Esophagus squamous epithelium (tissue), 5 donors: ENCODE results near the gene OVOL1. TPM values are rescaled to one million over a fixed set of nuclear protein-coding genes. Genes with fewer than 3 reads are reported as not detected.

ENCODE experiments used
- DNase-seq: peaks from one replicate; lab custom pipeline; 2025; lab: John Stamatoyannopoulos, UW
- H3K27ac ChIP-seq, 4 donors: fragments of 200-600 bp; sonication (generic); one replicate each; pipeline ENCODE4 v1.5.1; 2016 to 2019; ENCODE audit warnings: mild to moderate bottlenecking in 1 of 4
- H3K27me3 ChIP-seq, 4 donors: fragments of 200-600 bp; sonication (generic); 1 replicate in 3 of 4; 2 replicates in 1 of 4; pipeline versions ENCODE4 v1.5.1 to v1.6.0; 2017 to 2021; ENCODE audit warnings: antibody characterized with exemption in 1 of 4
- H3K36me3 ChIP-seq, 3 donors: fragments of 200-600 bp; sonication (generic); one replicate each; pipeline ENCODE4 v1.5.1; 2016 to 2019
- H3K4me1 ChIP-seq, 3 donors: fragments of 200-600 bp; sonication (generic); one replicate each; pipeline ENCODE4 v1.5.1; 2017 to 2019
- H3K4me3 ChIP-seq, 4 donors: fragments of 200-600 bp; sonication (generic); 1 replicate in 3 of 4; 2 replicates in 1 of 4; pipeline ENCODE4 v1.5.1; 2016 to 2019; ENCODE audit warnings: mild to moderate bottlenecking in 2 of 4, moderate library complexity in 1 of 4
- H3K9me3 ChIP-seq, 3 donors: fragments of 200-600 bp; sonication (generic); one replicate each; pipeline ENCODE4 v1.5.1; 2016 to 2019
- POLR2A ChIP-seq, 4 donors: fragments of 450-650 bp; IDR thresholded peaks; one replicate each; pipeline ENCODE4 v1.6.1; 2017; ENCODE audit warnings: antibody characterized with exemption in 4 of 4, mild to moderate bottlenecking in 4 of 4, moderate library complexity in 3 of 4
- WGBS, 2 donors: methylation state at CpG; one replicate each; pipeline ENCODE4 v1.1.5; 2018; 5-methylcytosine and 5-hydroxymethylcytosine counted together
- intact Hi-C: fragments of 100-400 bp; cut with DNase I; formaldehyde crosslinking; loops from one replicate; pipeline ENCODE4 v1.15.0; 2022
- total RNA-seq, 4 donors: library from RNA; depleted of rRNA; stranded (reverse); fragments of >200 nt; gene quantifications; one replicate each; pipeline ENCODE4 v1.1.0, GENCODE V29; 2016
- TF ChIP-seq, protein P1 (sequence below), 6 experiments: fragments of 450-650 bp in 4 of 6; fragments of 200-600 bp in 2 of 6; sonication (generic) in 2 of 6; IDR thresholded peaks; one replicate each; pipeline ENCODE4 v1.5.1; 2016 to 2019; ENCODE audit warnings: antibody characterized with exemption in 6 of 6, mild to moderate bottlenecking in 4 of 6, moderate library complexity in 4 of 6
- donor health status: DM: yes; HTN: yes; CAD: no.

OVOL1 gene
- total RNA-seq, 4 donors from 2014 or later: 26.5 to 90.9 (median 55.3) TPM

- peaks cover 0 to 6% (median under 1%) of the 10 kb centered on the region in 3 donors for H3K36me3 ChIP-seq
- no peaks in the 10 kb centered on the region for H3K9me3 ChIP-seq
- peaks cover 0 to 95% (median 0%) of the 10 kb centered on the region in 4 donors for H3K27me3 ChIP-seq
- 81 to 82% methylated on average over 5 to 11 of the region's 18 CpGs for WGBS, 2 donors
- peaks cover 0 to 15% (median 0%) of the 10 kb centered on the region in 3 donors for H3K4me1 ChIP-seq
- TF ChIP-seq, protein P1, sequence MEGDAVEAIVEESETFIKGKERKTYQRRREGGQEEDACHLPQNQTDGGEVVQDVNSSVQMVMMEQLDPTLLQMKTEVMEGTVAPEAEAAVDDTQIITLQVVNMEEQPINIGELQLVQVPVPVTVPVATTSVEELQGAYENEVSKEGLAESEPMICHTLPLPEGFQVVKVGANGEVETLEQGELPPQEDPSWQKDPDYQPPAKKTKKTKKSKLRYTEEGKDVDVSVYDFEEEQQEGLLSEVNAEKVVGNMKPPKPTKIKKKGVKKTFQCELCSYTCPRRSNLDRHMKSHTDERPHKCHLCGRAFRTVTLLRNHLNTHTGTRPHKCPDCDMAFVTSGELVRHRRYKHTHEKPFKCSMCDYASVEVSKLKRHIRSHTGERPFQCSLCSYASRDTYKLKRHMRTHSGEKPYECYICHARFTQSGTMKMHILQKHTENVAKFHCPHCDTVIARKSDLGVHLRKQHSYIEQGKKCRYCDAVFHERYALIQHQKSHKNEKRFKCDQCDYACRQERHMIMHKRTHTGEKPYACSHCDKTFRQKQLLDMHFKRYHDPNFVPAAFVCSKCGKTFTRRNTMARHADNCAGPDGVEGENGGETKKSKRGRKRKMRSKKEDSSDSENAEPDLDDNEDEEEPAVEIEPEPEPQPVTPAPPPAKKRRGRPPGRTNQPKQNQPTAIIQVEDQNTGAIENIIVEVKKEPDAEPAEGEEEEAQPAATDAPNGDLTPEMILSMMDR (IDR thresholded peaks at IDR 0.05): no peak
- no peak for TF ChIP-seq POLR2A (IDR thresholded peaks at IDR 0.05)
- H3K27ac ChIP-seq: no peak overlapping the region
- H3K4me3 ChIP-seq: no peak overlapping the region
- intact Hi-C loops: no loop called here
- no peak for DNase-seq
Observed at GRCh38 chr11:65801153-65801987, 14.5 kb downstream of the OVOL1 start.

- 68 to 73% methylated on average over 4 to 7 of the region's 9 CpGs for WGBS, 2 donors
- peaks cover 0 to 98% (median 0%) of the 10 kb centered on the region in 4 donors for H3K27me3 ChIP-seq
- intact Hi-C loops: no loop called here
- DNase-seq: no peak
- no peak overlapping the region for H3K4me3 ChIP-seq
- no peak for TF ChIP-seq POLR2A (IDR thresholded peaks at IDR 0.05)
- TF ChIP-seq, protein P1 (IDR thresholded peaks at IDR 0.05): no peak
- H3K36me3 ChIP-seq: no peaks in the 10 kb centered on the region
- H3K4me1 ChIP-seq: peaks cover 0 to 15% (median 0%) of the 10 kb centered on the region in 3 donors
- no peaks in the 10 kb centered on the region for H3K9me3 ChIP-seq
- no peak overlapping the region for H3K27ac ChIP-seq
Observed at GRCh38 chr11:65802841-65803240, 16.0 kb downstream of the OVOL1 start.

DNA sequence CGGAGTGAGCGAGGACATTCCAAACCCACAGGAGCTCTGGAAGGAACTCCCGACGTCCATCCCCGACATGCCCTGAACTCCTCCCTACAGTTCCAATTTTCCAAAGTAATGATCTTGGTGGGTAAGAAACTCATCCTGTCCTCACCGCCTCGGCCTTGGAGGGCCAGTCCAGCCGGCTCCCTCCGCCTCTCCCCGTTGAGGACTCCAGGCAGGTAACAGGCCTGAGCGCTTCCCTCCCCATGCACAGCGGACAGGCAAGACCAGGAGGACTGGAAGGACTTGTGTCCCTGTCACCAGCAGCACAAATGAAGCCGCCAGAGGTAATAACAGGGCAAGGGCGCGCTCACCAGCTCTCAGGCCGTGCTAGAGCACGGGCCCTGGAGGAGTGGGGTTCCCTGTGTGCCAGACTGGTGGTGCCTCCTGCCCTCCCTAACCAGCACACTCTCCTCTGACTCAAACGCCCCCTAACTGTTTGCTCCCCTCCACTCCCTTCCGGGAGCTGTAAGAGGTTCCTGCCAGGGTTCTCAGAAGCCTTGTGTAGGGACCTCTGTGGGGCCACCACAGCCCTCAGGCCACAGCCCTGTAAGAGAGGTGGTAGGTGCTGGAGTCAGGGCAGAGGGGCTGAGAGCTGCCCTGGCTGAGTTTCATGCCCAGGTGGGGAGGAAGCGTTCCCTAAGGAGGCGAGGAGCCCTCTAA, 17.1 kb downstream of the OVOL1 start:
- no peak for DNase-seq
- peaks cover 0 to 98% (median 0%) of the 10 kb centered on the region in 4 donors for H3K27me3 ChIP-seq
- H3K36me3 ChIP-seq: no peaks in the 10 kb centered on the region
- no peak overlapping the region for H3K4me3 ChIP-seq
- WGBS, 2 donors: 62 to 78% methylated on average over 5 to 7 of the region's 21 CpGs
- peak overlapping the region in 3 of 4 donors; percentile 44 to 64 (median 49) for H3K27ac ChIP-seq
- TF ChIP-seq POLR2A (IDR thresholded peaks at IDR 0.05): no peak
- TF ChIP-seq, protein P1 (IDR thresholded peaks at IDR 0.05): no peak
- intact Hi-C loops: no loop called here
- peaks cover 0 to 26% (median under 1%) of the 10 kb centered on the region in 3 donors for H3K4me1 ChIP-seq
- H3K9me3 ChIP-seq: no peaks in the 10 kb centered on the region

GRCh38 chr11:65806979-65807378, 20.1 kb downstream of the OVOL1 start:
- Histone ChIP-seq H3K4me1 (peaks cover 0 to 40% (median 3%) of the 10 kb centered on the region in 3 donors), H3K27ac (no peak overlapping the region), H3K27me3 (peaks cover 0 to 74% (median 0%) of the 10 kb centered on the region in 4 donors), H3K9me3 (no peaks in the 10 kb centered on the region), H3K36me3 (no peaks in the 10 kb centered on the region), H3K4me3 (no peak overlapping the region)
- whole genome bisulfite sequencing, 2 donors: 60 to 62% methylated on average over 6 of the region's 6 CpGs
- no peak for TF ChIP-seq POLR2A (IDR thresholded peaks at IDR 0.05)
- TF ChIP-seq, protein P1 (IDR thresholded peaks at IDR 0.05): no peak
- intact Hi-C loops: no loop called here
- DNase-seq: no peak
